GM18502 (cell line): Measurements from ENCODE around the gene IGFLR1.

Experiments
- ATAC-seq: cut with Tn5 transposase; IDR thresholded peaks from one replicate; pipeline ENCODE4 v1.9.1; 2021; ENCODE audit warnings: mild to moderate bottlenecking; ENCODE audit not compliant: unreplicated experiment, poor library complexity

IGFLR1 gene

DNA sequence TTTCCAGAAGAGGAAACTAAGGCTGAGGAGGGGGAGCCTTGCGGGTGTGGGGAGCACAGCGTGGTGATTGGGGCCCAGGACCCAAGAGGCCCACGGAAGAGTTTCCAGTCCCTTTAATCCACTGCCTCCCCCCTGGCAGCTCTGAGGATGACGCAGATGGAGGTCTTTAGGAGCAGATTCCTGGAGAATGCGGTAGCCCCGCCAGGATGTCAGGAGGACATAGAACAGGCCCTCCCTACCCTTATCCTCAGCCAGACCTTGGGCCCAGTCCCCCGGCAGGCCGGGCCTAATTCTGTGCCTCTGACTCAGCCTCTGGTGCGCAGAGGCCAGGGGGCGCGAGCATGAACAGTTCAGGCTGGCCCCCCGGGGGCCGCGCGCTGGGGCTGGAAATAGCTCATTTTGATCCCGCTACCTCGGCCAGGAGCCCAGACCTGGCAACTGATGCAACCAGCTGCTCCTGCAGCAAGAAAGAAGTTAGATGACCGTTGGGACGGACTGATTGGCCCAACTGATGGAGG lies 15.0 kb upstream of the IGFLR1 start:
- no peak for ATAC-seq

DNA sequence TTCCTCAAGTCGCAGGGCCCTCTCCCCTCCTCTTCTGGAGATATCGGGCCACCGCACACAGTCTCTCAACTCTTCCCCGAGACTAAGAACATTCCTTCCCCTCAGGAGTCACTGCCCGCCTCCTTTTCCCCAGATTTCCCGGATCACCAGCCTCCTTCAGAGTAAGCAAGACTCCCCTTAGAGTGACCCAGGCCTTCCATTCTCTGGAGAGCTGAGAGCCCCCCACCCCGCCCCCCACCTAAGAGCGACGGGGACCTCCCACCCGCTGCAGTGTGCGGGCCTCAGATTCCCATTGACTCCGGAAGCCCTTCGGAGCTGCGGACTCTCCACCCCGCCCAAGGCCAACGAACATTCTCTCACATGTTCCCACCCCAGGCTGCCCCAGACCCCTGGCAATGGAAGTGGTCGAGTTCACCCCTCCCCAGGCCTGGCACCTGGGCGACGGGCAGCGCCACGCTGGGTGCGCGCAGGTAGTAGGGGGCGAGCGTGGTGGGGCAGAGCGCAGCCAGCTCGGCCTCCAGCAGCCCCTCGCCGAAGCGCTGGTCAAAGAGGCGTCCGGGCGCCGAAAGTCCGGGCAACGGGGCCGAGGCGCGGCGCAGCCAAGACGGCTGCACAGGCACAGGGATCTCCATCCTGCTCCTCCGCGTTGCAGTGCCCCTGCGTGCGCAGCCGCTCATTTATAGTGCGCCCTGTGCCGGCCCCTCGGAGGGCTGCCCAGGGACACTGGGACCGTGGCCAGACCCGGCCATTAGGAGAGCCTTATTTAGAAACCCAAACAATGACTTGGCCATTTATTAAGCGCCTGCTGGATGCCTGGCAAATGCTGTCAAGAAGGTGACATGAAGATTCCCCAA lies 14.4 kb upstream of the IGFLR1 start, which contains the start of gene HSPB6:
TSS of gene HSPB6 (minus strand) at position 653 of the 854 bp plus-strand sequence. CDS start at position 632, 21 bp downstream.
- no peak for ATAC-seq

DNA sequence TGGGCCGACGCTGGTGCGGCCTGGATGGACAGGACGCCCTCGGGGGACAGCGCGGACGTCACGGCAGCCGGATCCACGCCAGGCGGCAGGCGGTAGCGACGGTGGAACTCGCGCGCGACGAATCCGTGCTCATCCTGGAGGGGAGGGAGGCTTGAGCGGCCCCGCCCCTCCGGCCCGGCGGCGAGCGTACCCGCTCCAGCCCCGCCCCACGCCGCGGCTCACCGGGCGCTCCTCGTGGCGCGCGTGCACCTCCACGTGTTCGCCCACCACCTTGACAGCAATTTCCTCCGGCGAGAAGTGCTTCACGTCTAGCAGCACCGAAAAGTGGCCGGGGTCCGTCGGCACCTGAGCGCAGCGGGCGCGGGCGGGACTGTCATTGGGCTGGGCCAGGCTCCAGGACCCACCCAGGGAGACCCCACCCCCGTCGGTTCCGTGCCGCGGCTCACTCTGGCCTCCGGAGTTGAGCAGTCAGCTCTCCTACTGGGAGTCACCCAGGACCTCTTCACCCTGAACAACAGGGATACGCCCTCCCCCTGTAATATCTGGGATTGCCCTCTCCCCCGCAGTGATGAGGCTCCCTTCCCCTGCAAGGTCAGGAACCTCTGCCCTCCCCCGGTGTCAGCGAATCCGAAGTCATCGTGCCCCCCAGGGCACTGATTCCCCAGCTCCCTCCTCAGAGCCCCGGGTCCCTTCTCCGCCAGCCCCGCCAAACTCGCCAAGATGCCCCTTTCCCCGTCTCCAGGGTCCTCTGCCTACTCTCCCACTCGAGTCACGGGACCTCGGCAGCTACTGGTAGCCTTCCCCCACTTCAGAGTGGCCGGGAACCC lies 13.5 kb upstream of the IGFLR1 start:
- ATAC-seq, result no peak

DNA sequence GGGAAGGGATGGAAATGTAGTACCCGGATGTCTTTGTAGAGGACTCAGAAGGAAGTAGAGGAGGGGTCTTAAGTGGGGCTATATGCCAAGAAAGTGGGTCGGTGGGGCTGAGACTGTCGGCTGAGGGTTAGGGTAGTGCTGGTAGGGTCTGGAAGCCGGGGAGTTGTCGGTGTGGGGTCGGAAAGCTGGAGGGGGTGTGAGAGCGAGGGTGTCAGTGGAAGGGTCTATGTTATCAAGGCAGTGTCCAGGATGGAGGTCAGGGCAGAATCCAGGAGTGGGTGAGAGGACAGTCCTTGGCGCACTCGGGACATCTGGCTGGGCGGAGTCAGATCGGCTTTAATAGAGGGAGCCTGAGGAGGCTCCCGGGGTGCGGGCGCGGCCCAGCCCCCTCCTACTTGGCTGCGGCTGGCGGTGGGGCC lies 12.9 kb upstream of the IGFLR1 start:
- ATAC-seq, result no peak

DNA sequence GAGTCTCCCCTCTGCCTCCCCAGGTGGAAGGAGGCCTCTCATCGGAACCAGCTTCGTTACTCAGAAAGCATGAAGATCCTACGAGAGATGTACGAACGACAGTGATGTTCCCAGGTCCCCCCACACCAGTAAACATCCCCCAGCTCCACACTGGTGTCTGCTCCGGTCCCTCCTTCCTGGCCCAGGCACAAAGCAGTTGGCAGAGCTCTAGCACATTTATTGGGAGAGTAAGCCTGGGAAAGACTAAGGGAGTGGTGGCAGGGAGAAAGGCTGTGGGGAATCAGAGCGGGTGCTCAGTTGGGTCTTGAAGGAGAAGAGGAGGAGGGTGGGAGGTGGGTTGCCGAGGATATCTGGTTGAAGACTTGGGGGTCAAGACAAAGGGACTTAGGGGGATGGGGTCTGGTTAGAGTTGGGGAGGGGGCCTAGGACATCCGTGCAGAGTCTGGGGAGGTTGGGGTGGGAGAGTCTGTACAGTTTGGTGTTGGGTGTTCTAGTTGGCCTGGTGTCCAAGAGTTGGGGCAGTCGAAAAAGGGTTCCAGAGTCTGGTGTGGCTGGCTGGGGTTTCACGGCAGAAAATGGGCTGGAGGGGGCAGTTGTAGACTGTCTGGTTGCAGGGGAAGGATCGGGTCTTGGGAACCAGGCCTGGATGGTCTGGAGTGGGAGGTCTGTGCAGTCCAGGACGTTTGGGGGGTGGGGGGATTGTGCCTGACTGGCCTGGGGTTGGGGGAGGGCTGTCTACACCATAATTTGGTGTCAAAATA lies 12.3 kb upstream of the IGFLR1 start:
- ATAC-seq, result no peak

DNA sequence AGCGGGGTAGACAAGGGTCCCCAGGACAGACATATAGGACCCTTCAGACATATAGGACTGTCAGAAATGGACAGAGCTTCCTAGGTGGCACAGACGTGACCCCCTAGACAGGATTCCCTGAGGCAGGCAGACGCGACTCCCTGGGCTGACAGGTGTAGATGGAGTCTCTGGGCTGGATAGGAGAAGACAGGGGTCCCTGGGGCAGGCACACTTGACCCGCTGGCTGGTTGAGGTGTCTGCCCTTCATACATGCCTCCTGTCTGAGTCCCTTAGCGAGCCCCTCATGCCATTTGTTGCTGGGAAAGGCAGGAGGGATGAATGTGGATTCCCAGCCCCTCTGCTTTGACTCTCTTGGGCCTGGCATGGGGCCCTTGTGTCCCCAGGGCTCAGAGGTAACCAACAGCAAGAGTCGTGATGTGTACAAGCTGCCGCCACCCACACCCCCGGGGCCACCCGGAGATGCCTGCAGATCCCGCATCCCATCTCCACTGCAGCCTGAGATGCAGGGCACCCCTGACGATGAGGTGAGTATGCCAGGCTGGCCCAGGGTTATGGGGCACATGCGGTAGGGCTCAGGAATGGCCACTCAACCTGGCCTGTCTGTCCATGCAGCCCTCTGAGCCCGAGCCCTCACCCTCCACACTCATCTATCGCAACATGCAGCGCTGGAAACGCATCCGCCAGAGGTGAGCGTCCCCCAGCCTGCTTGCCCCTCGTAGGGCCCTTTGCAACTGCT lies 11.6 kb upstream of the IGFLR1 start:
- ATAC-seq, result no peak

DNA sequence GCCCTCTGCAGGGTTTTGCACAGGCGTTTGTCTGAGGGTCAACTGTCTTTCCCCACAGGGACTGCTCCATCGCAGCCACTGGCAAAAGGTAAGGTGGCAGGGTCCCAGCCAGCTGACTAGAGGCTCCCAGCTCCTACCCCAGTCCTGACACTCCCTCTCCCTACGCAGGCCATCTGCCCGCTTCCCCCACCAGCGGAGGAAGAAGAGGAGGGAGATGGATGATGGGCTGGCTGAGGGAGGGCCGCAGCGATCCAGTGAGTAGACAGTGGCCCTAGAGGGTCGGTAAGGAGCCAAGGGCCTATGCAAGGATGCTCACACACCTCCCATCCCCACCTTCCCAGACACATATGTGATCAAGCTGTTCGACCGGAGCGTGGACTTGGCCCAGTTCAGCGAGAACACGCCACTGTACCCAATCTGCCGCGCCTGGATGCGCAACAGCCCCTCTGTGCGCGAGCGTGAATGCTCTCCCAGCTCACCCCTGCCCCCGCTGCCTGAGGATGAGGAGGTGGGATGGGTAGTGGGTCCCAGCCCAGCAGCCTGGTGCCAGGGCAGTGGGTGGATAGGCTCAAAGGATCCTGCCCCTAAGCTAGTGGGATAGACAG lies 10.6 kb upstream of the IGFLR1 start:
- ATAC-seq, result no peak

DNA sequence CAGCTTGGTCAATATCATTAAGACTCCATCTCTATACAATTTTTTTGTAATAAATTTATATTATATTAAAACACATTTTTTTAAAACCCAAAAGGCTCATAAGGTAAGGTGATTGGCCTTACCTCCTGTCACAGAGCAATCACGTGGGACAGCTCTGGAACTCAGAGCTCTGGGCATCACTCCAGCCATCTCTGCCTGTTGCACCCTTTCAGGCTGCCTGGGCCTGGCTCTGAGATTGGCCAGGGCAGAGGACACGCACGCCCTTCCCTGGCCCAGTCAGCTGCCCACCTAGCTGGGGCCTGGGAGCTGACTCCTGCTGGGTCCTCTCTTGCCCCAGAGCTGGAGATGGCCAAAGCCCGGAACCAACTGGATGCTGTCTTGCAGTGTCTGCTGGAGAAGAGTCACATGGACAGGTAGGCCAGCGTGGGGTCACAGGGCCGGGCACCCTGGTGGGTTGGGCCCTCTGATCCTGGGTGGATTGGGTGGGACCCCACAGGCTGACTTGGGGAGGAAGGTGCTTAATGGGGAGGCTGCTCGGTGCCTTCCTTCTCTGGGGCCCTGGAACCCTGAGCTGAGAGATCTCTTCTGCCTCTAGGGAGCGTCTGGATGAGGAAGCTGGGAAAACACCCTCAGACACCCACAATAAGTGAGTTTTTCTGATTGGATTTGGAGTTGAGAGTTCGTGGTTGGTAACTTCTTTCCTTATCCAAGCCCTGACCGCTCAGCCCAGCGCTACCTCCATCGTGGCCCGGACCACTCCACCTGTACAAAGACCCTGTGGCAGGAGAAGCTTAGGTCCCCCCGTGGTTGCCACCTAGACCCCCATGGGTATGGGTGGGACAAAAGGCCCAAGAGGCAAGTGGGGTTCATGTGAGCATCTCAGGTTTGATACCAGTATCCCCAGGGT lies 9.8 kb upstream of the IGFLR1 start:
- no peak for ATAC-seq

DNA sequence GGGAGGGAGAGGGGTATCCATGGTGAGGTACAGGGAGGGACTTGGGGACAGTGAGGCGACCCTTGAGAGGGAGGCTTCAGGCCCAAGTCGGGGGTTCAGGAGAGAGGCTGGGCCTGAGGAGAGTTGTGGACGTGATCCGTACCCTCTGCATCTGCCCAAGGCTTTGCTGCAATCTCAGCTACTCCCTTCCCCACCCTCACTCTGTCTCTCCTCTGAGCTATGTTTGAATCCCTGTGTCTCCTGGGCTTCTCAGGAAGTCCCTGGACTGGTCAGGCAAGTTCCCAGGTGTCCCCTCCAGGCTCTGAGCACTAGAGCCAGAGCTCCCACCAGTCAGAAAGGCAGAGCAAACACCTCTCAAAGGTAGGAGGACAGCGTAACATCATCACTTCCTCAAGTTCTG lies 7.9 kb upstream of the IGFLR1 start:
- no peak for ATAC-seq

DNA sequence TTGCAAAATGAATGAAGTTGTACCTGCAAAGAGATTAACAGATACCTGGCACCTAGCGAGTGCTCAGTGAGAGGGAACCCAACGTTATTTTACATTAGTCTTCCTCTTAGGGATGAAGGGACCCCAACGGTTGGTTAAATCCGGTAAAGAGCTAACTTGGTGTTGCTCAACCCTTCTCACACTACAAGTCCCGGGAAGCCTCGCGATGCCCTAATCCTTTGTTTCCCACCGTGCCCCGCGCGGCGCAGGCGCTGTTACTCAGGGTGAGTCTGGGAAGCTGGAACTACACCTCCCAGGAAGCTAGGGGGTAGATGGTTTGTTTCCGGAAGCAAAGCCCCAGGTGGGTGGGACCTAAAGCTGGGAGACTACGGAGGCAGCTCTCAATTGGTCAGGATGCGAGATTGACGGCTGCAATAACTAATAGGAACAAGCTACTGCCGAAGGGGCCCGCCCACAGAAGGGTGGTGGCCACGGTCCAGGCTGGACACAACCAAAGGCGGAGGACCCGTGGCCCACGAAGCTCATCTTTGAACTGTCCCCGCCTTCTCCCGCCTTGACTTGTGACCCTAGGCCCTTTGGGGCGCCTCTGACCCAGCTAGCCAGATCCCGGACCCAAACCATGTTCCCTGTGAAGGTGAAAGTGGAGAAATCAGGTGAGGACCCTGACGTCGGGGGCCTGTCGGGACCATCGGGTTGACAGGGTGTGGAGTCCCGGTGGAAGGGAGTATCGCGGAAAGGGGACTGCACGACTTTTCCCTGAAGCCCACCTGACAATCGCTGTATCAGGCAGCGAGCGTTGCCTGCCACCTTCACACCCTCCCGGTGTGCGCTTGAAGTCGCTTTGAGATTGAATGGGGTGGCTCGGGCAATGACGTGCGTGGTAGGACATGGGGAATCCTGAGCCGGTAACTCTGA lies 6.1 kb upstream of the IGFLR1 start, which contains the start of gene LIN37:
TSS of gene LIN37 (plus strand) at position 471 of the 915 bp plus-strand sequence. CDS start at position 620, 149 bp downstream.
- peak; percentile 70 for ATAC-seq

DNA sequence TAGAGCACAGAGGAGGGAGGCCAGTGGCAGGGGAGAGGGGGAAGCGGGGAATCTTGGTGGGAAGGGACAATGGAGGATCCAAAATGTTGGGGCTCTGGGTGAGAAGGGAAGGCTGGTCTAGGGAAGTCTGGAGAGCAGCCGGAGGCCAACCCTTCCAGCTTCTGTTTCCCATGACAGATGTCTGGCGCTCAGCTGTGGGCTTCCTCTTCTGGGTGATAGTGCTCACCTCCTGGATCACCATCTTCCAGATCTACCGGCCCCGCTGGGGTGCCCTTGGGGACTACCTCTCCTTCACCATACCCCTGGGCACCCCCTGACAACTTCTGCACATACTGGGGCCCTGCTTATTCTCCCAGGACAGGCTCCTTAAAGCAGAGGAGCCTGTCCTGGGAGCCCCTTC lies 4.3 kb upstream of the IGFLR1 start:
- ATAC-seq, result no peak

DNA sequence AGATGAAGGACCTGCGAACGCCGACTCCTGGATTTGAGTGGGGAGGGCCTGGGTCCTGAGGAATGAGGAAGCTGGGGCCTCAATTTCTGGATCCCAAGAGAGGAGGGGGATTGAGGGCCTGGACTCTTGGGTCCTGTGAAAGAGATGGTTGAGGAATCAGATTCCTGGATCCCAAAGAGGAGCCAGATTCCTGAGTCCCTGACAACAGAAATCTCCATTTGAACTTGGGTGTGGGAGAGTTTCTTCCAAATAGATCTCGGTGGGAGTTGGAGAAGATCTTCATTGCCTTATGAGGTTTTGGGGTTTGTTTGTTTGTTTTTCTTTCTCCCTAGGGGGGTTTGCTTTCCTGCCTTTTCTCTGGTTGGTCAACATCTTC lies 3.8 kb upstream of the IGFLR1 start:
- ATAC-seq, result no peak

DNA sequence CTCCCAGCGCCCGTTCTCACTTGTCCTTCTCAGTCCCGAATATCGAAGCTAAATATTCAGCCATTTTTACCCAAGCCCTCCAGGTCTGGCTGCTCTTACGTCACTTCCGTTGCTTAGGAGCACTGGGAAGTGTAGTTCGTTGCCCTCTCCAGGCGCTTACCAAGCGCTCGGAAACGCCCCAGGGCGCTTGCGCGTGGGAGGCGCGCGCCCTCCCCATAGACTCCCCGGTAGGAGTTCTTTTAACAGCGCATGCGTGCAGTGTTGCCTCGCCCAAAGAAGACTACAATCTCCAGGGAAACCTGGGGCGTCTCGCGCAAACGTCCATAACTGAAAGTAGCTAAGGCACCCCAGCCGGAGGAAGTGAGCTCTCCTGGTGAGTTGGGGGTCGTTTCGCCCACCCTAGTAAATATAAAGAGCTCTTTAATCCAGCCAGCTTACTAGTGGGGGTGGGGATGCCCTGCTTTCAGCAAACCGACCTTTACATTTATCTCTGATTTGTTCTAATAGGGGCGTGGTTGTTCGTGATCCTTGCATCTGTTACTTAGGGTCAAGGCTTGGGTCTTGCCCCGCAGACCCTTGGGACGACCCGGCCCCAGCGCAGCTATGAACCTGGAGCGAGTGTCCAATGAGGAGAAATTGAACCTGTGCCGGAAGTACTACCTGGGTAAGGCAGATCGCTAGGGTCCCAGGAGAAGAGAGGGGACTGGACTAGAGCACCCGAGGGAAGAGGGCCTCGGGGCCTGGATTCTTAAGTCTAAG lies 3.3 kb upstream of the IGFLR1 start, which contains the start of the genes PSENEN and U2AF1L4:
TSS of gene PSENEN (plus strand) at position 324 of the 759 bp plus-strand sequence. CDS start at position 604, 280 bp downstream.
TSS of gene U2AF1L4 (minus strand) at position 91 of the 759 bp plus-strand sequence. CDS start at position 64, 27 bp downstream.
- ATAC-seq, result peak; percentile 47

DNA sequence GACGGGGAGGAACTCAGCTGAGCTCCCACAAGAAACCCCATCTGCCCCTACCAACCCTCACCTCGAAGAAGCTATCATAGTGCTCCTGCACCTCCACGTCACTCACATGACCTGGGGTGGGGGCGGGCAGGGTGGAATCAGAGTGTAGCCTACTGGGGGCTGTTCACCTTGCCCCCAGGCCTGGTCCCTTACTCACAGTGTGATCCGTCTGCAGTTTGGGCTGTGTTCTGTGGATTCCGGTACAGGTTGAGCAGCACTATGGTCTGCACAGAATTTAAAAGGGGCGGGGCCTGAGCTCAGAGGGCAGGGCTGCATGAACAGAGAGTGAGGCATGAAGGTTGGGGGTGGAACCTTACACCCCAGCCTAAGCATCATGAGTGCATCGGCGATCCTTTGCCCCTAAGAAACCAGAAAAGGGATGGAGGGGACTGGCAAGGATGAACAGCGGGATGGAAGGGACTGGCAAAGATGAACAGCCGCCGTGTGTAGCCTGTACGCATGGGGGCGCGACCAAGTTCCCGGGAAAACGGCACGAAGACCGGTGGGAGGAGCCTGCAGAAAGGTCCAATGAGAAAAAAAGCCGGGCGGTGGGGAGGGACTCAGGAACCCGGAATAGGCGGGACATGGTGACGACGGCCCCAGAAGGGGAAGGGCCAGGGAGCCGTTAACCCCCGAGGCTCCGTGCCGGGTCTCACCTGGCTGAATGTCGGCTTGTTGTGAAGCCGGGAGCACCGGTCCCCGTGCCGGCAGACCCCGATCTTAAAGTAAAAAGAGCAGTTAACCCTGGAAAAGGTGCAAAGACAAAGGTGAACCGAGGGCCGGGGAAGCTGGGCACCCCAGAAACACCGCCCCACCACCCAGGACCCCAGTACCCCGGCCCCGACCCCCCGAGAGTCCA lies 2.4 kb upstream of the IGFLR1 start:
- ATAC-seq, result peak; percentile 40
